Measurements from ENCODE around the gene CTSF.
A peak's percentile ranks its signal among the peaks of the same experiment; 100 is the strongest.

Gene CTSF

GRCh38 chr11:66600219-66600618 is 31.8 kb upstream of the CTSF start:
- TF ChIP-seq, protein P1, sequence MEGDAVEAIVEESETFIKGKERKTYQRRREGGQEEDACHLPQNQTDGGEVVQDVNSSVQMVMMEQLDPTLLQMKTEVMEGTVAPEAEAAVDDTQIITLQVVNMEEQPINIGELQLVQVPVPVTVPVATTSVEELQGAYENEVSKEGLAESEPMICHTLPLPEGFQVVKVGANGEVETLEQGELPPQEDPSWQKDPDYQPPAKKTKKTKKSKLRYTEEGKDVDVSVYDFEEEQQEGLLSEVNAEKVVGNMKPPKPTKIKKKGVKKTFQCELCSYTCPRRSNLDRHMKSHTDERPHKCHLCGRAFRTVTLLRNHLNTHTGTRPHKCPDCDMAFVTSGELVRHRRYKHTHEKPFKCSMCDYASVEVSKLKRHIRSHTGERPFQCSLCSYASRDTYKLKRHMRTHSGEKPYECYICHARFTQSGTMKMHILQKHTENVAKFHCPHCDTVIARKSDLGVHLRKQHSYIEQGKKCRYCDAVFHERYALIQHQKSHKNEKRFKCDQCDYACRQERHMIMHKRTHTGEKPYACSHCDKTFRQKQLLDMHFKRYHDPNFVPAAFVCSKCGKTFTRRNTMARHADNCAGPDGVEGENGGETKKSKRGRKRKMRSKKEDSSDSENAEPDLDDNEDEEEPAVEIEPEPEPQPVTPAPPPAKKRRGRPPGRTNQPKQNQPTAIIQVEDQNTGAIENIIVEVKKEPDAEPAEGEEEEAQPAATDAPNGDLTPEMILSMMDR (IDR thresholded peaks at IDR 0.05; ENCODE audit: low read depth, low read length) = no peak
- peaks cover 8% of the 10 kb centered on the region for H3K9me3 ChIP-seq (ENCODE audit: severe bottlenecking)
- no peak for DNase-seq
- no peak overlapping the region for H3K27ac ChIP-seq
- no peak overlapping the region for H3K4me3 ChIP-seq (ENCODE audit: low read depth, low read length)
- H3K27me3 ChIP-seq (ENCODE audit: insufficient read depth, low read depth, severe bottlenecking) = no peaks in the 10 kb centered on the region
- H3K36me3 ChIP-seq = no peaks in the 10 kb centered on the region

GRCh38 chr11:66598993-66599392 is 30.6 kb upstream of the CTSF start:
- peaks cover 8% of the 10 kb centered on the region for H3K9me3 ChIP-seq (ENCODE audit: severe bottlenecking)
- no peak for DNase-seq
- H3K27me3 ChIP-seq (ENCODE audit: insufficient read depth, low read depth, severe bottlenecking) = no peaks in the 10 kb centered on the region
- no peak overlapping the region for H3K4me3 ChIP-seq (ENCODE audit: low read depth, low read length)
- H3K27ac ChIP-seq = no peak overlapping the region
- no peaks in the 10 kb centered on the region for H3K36me3 ChIP-seq
- TF ChIP-seq, protein P1 (IDR thresholded peaks at IDR 0.05; ENCODE audit: low read depth, low read length) = no peak

DNA sequence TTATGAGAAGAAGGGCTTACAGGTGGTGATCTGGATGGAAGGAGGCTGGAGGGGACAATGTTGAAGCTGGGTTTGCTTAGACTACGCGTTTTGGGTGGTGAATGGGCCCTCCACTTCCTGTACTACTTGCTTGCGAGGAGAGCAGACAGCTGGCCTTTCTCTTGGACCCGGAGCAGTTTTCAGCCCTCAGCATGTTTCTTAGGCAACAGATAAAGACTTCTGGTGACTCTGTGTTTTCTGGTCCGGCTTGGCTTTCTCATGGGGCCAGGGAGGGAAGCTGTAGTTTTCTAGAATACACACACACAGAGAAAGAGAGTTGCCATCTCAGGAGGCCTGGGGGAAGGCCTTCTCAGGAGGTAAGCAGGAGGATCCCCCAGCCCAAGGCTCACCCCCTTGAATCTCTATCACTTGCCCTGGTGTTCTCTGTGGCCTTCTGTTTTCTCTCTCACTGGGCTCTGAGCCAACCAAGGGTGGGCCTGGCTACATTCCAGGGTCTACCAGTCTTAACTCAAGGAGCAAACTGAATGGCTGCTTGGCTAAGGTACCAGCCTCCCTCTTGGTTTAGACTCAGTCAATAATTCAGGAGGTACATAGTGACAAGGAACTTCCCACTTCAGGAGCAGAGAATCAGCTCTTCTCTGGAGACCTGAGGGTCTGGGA is 27.0 kb upstream of the CTSF start:
- H3K4me3 ChIP-seq (ENCODE audit: low read depth, low read length) = no peak overlapping the region
- no peaks in the 10 kb centered on the region for H3K27me3 ChIP-seq (ENCODE audit: insufficient read depth, low read depth, severe bottlenecking)
- TF ChIP-seq, protein P1 (IDR thresholded peaks at IDR 0.05; ENCODE audit: low read depth, low read length) = no peak
- no peaks in the 10 kb centered on the region for H3K36me3 ChIP-seq
- DNase-seq = peak; percentile 67
- H3K9me3 ChIP-seq (ENCODE audit: severe bottlenecking) = peaks cover 27% of the 10 kb centered on the region
- peak overlapping the region; percentile 71 for H3K27ac ChIP-seq

DNA sequence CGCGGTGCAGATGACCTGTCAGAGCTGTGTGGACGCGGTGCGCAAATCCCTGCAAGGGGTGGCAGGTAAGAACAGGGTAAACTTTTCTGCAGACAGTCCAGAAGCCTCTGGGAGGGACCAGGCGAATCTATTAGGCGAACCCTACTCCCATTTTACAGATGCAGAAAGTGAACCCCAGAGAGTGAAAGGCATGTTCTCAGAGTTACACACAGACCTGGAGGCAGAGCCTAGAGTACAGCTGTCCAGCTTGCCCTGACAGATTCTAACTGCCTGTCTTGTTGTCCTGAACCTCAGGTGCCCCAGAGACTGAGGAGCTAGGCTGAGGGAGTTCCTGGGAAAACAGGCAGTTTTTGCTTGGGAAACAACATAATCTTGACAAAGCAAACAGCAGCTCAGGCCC is 25.2 kb upstream of the CTSF start:
- no peak overlapping the region for H3K4me3 ChIP-seq (ENCODE audit: low read depth, low read length)
- no peaks in the 10 kb centered on the region for H3K36me3 ChIP-seq
- TF ChIP-seq, protein P1 (IDR thresholded peaks at IDR 0.05; ENCODE audit: low read depth, low read length) = no peak
- no peak overlapping the region for H3K27ac ChIP-seq
- H3K9me3 ChIP-seq (ENCODE audit: severe bottlenecking) = peaks cover 34% of the 10 kb centered on the region
- no peaks in the 10 kb centered on the region for H3K27me3 ChIP-seq (ENCODE audit: insufficient read depth, low read depth, severe bottlenecking)
- DNase-seq = no peak

DNA sequence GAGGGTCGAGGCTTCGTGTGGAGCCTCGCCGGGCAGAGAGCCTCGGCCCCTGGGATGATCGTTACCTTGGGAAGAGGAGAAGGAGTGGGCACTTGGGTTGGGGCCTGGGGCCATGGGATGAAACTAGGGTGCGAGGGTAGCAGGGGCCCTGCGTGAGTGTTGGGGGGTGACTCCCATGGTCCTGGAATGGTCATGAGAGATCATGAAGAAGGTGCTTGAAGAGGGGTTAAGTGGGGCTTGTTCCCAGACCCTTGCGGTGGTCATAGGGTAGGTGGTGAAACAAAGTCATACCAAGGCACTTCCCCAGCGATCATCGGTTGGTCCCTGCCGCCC is 24.9 kb upstream of the CTSF start:
- no peak overlapping the region for H3K4me3 ChIP-seq (ENCODE audit: low read depth, low read length)
- peaks cover 34% of the 10 kb centered on the region for H3K9me3 ChIP-seq (ENCODE audit: severe bottlenecking)
- TF ChIP-seq, protein P1 (IDR thresholded peaks at IDR 0.05; ENCODE audit: low read depth, low read length) = no peak
- no peaks in the 10 kb centered on the region for H3K36me3 ChIP-seq
- H3K27ac ChIP-seq = no peak overlapping the region
- DNase-seq = no peak
- no peaks in the 10 kb centered on the region for H3K27me3 ChIP-seq (ENCODE audit: insufficient read depth, low read depth, severe bottlenecking)

All from WERI-Rb-1 (cell line).